IPS-20b (cell line): ENCODE data around the gene SYNM.

ENCODE experiments used
- H3K27ac ChIP-seq: one replicate; pipeline ENCODE4 v1.5.1; 2013; ENCODE audit warnings: low read length
- H3K27me3 ChIP-seq: 2 replicates; pipeline ENCODE4 v1.6.1; 2013; ENCODE audit warnings: mild to moderate bottlenecking, low read length, inconsistent platforms; ENCODE audit not compliant: insufficient read depth
- H3K36me3 ChIP-seq: 2 replicates; pipeline ENCODE4 v1.6.1; 2013; ENCODE audit warnings: low read depth, mild to moderate bottlenecking, inconsistent platforms, low read length, moderate library complexity; ENCODE audit not compliant: insufficient read depth
- H3K4me1 ChIP-seq: 2 replicates; pipeline ENCODE4 v1.6.1; 2013; ENCODE audit warnings: mild to moderate bottlenecking, control low read depth, inconsistent platforms, low read length, moderate library complexity; ENCODE audit not compliant: insufficient read depth
- H3K4me3 ChIP-seq: 2 replicates; pipeline ENCODE4 v1.5.1; 2013; ENCODE audit warnings: mild to moderate bottlenecking, low read length, inconsistent platforms
- H3K9ac ChIP-seq: 2 replicates; pipeline ENCODE4 v1.6.1; 2013; ENCODE audit warnings: low read depth, mild to moderate bottlenecking, inconsistent platforms, low read length, moderate library complexity
- H3K9me3 ChIP-seq: 2 replicates; pipeline ENCODE4 v1.6.1; 2013; ENCODE audit warnings: mild to moderate bottlenecking, low read depth, low read length, inconsistent platforms; ENCODE audit not compliant: insufficient read depth

The SYNM gene

GRCh38 chr15:99169769-99170311, 65.0 kb downstream of the SYNM start:
- Histone ChIP-seq H3K27ac (no peak overlapping the region), H3K36me3 (peaks cover 23% of the 10 kb centered on the region), H3K4me1 (no peaks in the 10 kb centered on the region), H3K9ac (no peak overlapping the region), H3K9me3 (no peaks in the 10 kb centered on the region), H3K27me3 (no peaks in the 10 kb centered on the region), H3K4me3 (no peak overlapping the region)

GRCh38 chr15:99170476-99171065, 65.7 kb downstream of the SYNM start:
- Histone ChIP-seq H3K36me3 (peaks cover 23% of the 10 kb centered on the region), H3K4me3 (no peak overlapping the region), H3K27ac (no peak overlapping the region), H3K9me3 (no peaks in the 10 kb centered on the region), H3K27me3 (no peaks in the 10 kb centered on the region), H3K4me1 (no peaks in the 10 kb centered on the region), H3K9ac (no peak overlapping the region)

GRCh38 chr15:99172171-99172570, 67.3 kb downstream of the SYNM start:
- Histone ChIP-seq H3K4me1 (no peaks in the 10 kb centered on the region), H3K27ac (no peak overlapping the region), H3K4me3 (no peak overlapping the region), H3K27me3 (no peaks in the 10 kb centered on the region), H3K9ac (no peak overlapping the region), H3K36me3 (peaks cover 18% of the 10 kb centered on the region), H3K9me3 (no peaks in the 10 kb centered on the region)

GRCh38 chr15:99172989-99173388, 68.1 kb downstream of the SYNM start:
- Histone ChIP-seq H3K9ac (no peak overlapping the region), H3K36me3 (peaks cover 13% of the 10 kb centered on the region)

GRCh38 chr15:99174567-99175395, 69.9 kb downstream of the SYNM start:
- H3K4me1 ChIP-seq = no peaks in the 10 kb centered on the region
- no peaks in the 10 kb centered on the region for H3K27me3 ChIP-seq
- no peak overlapping the region for H3K27ac ChIP-seq
- H3K4me3 ChIP-seq = no peak overlapping the region
- no peak overlapping the region for H3K9ac ChIP-seq
- peaks cover 13% of the 10 kb centered on the region for H3K36me3 ChIP-seq
- H3K9me3 ChIP-seq = no peaks in the 10 kb centered on the region

More at GRCh38 chr15:99172989-99173388, 68.1 kb downstream of the SYNM start:
- Histone ChIP-seq H3K27me3 (no peaks in the 10 kb centered on the region), H3K4me1 (no peaks in the 10 kb centered on the region), H3K9me3 (no peaks in the 10 kb centered on the region), H3K4me3 (no peak overlapping the region), H3K27ac (no peak overlapping the region)

GRCh38 chr15:99176757-99177156, 71.9 kb downstream of the SYNM start:
- Histone ChIP-seq H3K9ac (no peak overlapping the region), H3K36me3 (peaks cover 10% of the 10 kb centered on the region), H3K27ac (no peak overlapping the region), H3K9me3 (no peaks in the 10 kb centered on the region), H3K4me1 (0 out of 2 replicates have a peak, but pooled peaks cover 2% of the 10 kb centered on the region), H3K4me3 (no peak overlapping the region), H3K27me3 (no peaks in the 10 kb centered on the region)

GRCh38 chr15:99177679-99178078, 72.8 kb downstream of the SYNM start:
- H3K4me1 ChIP-seq = 0 out of 2 replicates have a peak, but pooled peaks cover 3% of the 10 kb centered on the region
- H3K27ac ChIP-seq = no peak overlapping the region
- no peaks in the 10 kb centered on the region for H3K27me3 ChIP-seq
- no peaks in the 10 kb centered on the region for H3K9me3 ChIP-seq
- H3K36me3 ChIP-seq = peaks cover 10% of the 10 kb centered on the region
- no peak overlapping the region for H3K9ac ChIP-seq
- H3K4me3 ChIP-seq = no peak overlapping the region

- no peak overlapping the region for H3K9ac ChIP-seq
- 0 out of 2 replicates have a peak, but pooled peaks cover 3% of the 10 kb centered on the region for H3K4me1 ChIP-seq
- H3K36me3 ChIP-seq = peaks cover 4% of the 10 kb centered on the region; the same call in 1 of the 2 replicates
- H3K4me3 ChIP-seq = no peak overlapping the region
- no peaks in the 10 kb centered on the region for H3K9me3 ChIP-seq
- H3K27me3 ChIP-seq = no peaks in the 10 kb centered on the region
- H3K27ac ChIP-seq = no peak overlapping the region
Measured at GRCh38 chr15:99180086-99180963, 75.4 kb downstream of the SYNM start.

- no peaks in the 10 kb centered on the region for H3K9me3 ChIP-seq
- H3K4me3 ChIP-seq = no peak overlapping the region
- H3K27me3 ChIP-seq = no peaks in the 10 kb centered on the region
- H3K9ac ChIP-seq = no peak overlapping the region
- H3K36me3 ChIP-seq = peaks cover 4% of the 10 kb centered on the region; the same call in 1 of the 2 replicates
- 0 out of 2 replicates have a peak, but pooled peaks cover 3% of the 10 kb centered on the region for H3K4me1 ChIP-seq
- no peak overlapping the region for H3K27ac ChIP-seq
Measured at GRCh38 chr15:99180964-99181306, 76.1 kb downstream of the SYNM start.

GRCh38 chr15:99181545-99181971, 76.7 kb downstream of the SYNM start:
- Histone ChIP-seq H3K36me3 (peaks cover 4% of the 10 kb centered on the region; the same call in 1 of the 2 replicates), H3K4me3 (no peak overlapping the region), H3K9ac (no peak overlapping the region), H3K4me1 (0 out of 2 replicates have a peak, but pooled peaks cover 3% of the 10 kb centered on the region), H3K27me3 (no peaks in the 10 kb centered on the region), H3K27ac (no peak overlapping the region), H3K9me3 (no peaks in the 10 kb centered on the region)

- no peak overlapping the region for H3K9ac ChIP-seq
- no peaks in the 10 kb centered on the region for H3K27me3 ChIP-seq
- 0 out of 2 replicates have a peak, but pooled peaks cover 3% of the 10 kb centered on the region for H3K4me1 ChIP-seq
- no peak overlapping the region for H3K4me3 ChIP-seq
- no peak overlapping the region for H3K27ac ChIP-seq
- H3K9me3 ChIP-seq = no peaks in the 10 kb centered on the region
- H3K36me3 ChIP-seq = peaks cover 4% of the 10 kb centered on the region; the same call in 1 of the 2 replicates
Measured at GRCh38 chr15:99182791-99183190, 77.9 kb downstream of the SYNM start.
